GM18519 (cell line): ENCODE data around the gene TCF15.
"Not testable (repeated sequence)": the region's sequence is repeated elsewhere in the genome, so short reads cannot be mapped to it uniquely, and the experiment has no call there.

ENCODE experiments used
- ATAC-seq: cut with Tn5 transposase; IDR thresholded peaks from one replicate; pipeline ENCODE4 v1.9.1; 2021; ENCODE audit warnings: mild to moderate bottlenecking, moderate library complexity; ENCODE audit not compliant: unreplicated experiment, low FRiP score

Gene TCF15

DNA sequence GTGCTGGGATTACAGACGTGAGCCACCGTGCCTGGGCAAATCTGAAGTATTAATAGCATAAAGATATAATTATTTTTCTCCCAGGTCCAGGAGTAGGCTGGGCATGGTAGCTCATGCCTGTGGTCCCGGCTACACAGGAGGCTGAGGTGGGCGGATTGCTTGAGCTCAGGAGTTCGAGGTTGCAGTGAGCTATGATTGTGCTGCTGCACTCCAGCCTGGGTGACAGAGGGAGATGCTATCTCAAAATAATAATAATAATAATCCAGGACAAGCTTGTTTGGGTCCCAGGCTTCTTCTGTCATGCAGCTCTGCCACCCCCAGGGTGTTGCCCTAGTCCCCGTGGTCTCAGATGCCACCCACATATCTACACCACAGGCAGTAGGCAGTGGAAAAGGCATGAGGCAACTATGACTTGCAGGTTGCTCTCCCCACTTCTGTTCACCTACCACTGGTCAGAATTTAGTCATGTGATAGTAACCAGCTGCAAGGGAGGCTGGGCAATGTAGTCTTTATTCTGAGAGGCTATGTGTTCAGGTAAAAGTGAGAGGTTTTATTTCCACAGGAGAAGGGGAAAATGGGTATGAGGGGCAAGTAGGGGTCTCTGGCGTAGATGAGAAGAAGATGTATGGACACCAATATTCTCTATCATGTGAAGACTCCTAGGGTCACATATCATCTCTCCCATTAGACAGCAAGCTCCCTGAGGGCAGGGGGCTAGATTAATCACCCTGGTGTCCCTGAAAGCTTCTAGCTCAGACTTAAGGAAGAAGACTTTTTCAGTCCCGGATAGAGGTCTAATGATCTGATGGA, 25.7 kb downstream of the TCF15 start:
- ATAC-seq = no peak

DNA sequence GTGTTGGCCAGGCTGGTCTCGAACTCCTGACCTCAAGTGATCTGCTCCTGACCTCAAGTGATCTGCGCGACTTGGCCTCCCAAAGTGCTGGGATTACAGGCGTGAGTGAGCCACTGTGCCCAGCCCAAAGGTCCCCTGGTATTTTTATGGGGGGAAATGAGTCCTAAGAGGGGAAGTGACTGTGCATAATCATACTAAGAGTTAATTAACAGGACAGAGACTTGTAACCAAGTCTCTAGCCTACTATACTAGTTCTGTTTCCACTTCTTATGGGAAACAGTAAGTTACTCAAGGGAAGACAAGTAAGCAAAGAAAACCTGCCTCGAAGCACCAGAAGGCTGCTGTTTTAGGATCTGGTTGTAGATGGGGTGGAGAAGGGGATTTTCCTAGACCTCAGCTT, 27.9 kb downstream of the TCF15 start:
- no peak for ATAC-seq

DNA sequence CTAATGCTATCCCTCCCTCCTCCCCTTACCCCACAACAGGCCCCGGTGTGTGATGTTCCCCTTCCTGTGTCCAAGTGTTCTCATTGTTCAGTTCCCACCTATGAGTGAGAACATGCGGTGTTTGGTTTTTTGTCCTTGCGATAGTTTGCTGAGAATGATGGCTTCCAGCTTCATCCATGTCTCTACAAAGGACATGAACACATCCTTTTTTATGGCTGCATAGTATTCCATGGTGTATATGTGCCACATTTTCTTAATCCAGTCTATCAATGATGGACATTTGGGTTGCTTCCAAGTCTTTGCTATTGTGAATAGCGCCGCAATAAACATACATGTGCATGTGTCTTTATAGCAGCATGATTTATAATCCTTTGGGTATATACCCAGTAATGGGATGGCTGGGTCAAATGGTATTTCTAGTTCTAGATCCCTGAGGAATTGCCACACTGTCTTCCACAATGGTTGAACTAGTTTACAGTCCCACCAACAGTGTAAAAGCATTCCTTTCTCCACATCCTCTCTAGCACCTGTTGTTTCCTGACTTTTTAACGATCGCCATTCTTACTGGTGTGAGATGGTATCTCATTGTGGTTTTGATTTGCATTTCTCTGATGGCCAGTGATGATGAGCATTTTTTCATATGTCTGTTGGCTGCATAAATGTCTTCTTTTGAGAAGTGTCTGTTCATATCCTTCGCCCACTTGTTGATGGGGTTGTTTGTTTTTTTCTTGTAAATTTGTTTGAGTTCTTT, 31.0 kb downstream of the TCF15 start:
- ATAC-seq = not testable (repeated sequence)

GRCh38 chr20:577167-577791, 32.8 kb downstream of the TCF15 start:
- ATAC-seq = no peak

- ATAC-seq = no peak
These were observed 34.0 kb downstream of the TCF15 start for GRCh38 chr20:576156-576555.

DNA sequence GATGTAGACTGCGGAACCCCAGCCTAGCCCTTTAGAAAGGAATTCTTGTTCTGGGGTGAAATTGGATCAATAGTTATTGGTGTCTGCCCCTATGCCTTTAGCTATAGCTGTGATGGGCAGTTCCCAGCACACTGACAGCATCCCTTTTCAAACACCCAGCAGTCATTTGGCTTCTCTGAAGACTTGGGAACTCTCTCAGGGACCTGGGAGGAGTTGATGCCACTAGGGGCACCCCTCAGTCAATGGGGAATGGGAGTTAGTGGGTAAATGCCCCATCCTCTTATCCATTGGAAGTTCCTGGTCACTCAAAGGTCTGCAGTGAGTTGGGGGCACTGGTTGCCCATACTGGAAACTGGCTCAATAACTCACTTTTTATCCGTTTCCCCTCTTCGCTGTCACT, 34.9 kb downstream of the TCF15 start:
- ATAC-seq = no peak

- no peak for ATAC-seq
These were observed 35.7 kb downstream of the TCF15 start for GRCh38 chr20:574297-574942.

GRCh38 chr20:573414-574296, 36.5 kb downstream of the TCF15 start:
- ATAC-seq = no peak

GRCh38 chr20:572727-573126, 37.4 kb downstream of the TCF15 start:
- ATAC-seq = no peak

DNA sequence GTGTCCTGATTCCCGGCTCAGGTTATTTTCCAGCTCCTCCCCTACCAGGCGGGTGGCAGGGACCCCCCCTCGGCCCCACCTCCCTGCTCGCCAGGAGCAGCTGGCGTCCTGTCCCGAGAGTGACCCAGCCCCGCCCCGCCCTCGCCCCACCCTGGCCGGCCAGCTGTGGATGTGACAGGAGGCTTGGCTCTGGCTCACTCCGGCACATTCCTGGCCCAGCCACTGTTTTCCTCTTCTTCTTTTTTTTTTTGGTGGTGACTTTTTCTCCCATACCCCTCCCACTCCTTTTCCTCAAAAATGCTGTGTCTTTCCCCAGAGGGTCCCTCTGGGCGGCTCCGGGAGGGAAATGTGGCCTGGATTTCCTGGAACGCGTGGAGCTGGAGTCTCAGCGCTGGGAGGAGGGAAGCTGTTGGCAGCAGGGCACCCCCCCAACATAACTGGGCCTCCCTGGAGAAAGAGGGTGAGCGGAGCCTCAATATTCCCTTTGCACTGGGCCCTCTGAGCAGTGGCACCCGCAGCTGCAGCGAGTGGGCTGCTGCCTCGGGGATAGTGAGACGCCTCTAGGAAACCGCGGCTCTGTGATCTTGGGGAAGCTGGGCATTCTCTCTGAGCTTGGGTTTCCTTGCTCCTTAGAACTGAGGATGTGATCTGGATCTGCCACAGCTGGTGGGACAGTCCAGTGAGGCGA, 38.2 kb downstream of the TCF15 start:
- ATAC-seq = no peak

- no peak for ATAC-seq
These were observed 41.3 kb downstream of the TCF15 start for GRCh38 chr20:568673-569415.

DNA sequence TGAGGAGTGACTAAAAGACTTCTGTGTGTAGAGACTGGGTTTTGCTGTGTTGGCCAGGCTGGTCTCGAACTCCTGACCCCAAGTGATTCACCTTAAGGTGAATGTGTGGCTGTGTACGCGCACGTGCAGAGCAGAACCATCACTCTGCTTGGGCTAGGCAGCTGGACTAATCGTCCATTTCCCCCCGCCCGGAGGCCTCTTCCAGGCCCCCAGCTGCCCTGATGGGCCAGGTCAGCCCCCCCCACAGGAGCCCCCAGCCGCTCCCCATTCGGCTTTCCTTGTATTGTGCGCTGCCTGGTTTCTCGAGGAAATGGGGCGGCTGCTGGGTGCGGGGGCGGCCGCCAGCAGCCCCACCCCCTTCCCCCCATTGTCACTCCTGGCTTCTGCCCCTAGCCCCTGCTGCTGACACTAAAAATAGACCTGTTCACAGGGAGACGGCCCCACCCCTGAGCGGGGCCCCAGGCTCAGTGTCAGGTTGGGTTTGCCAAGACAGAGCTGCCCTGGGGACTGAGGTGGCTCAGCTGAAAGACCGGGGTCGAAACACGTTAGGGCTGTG, 41.9 kb downstream of the TCF15 start:
- ATAC-seq = no peak

GRCh38 chr20:564192-564591, 45.9 kb downstream of the TCF15 start:
- ATAC-seq = no peak

DNA sequence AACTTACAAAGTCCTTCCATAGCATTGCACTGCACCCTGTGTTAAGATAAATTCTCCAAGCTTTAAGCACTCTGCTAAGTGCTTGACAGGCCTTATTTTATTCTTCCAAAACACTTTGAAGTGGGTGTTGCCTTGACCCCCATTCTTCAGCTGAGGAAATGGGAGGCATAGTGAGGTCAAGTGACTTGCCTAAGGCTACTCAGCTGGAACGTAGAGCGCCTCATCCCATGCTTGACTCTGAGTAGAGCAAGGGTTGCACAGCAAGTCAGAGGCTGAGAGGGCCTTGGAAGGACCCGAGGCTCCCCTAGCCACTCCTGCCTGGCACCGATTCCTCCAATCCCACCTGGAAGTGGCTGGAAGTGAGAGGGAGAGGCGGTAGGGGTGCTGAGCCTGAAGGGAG, 46.9 kb downstream of the TCF15 start:
- no peak for ATAC-seq

GRCh38 chr20:562232-562897, 47.7 kb downstream of the TCF15 start:
- ATAC-seq = no peak

GRCh38 chr20:561437-562231, 48.5 kb downstream of the TCF15 start:
- ATAC-seq = no peak

GRCh38 chr20:560680-561079, 49.4 kb downstream of the TCF15 start:
- no peak for ATAC-seq
